ENCODE measurements around the gene FLII.
"Not testable (repeated sequence)": the region's sequence is repeated elsewhere in the genome, so short reads cannot be mapped to it uniquely, and the experiment has no call there.

GRCh38 chr17:18216906-18217305, 41.6 kb downstream of the FLII start:
- not testable (repeated sequence) for TF ChIP-seq CTCF (conservative IDR thresholded peaks at IDR 0.05 in 1 of 2, IDR thresholded peaks at IDR 0.05 in 1 of 2; ENCODE audit: low read depth in 1 of 2, low read length in 2 of 2); EZH2 (IDR thresholded peaks at IDR 0.05; ENCODE audit: low read length, missing control alignments)

All from fibroblast of lung (primary cell).